Mucosa of rectum (tissue), 2 donors: ENCODE data around the gene DAB2IP.
A peak's percentile ranks its signal among the peaks of the same experiment; 100 is the strongest.

Experiments
- H3K27ac ChIP-seq, 2 donors: one replicate each; pipeline ENCODE4 v1.7.0; 2013; ENCODE audit warnings: inconsistent platforms in 2 of 2, low read depth in 2 of 2, low read length in 2 of 2
- H3K27me3 ChIP-seq, 2 donors: one replicate each; pipeline ENCODE4 v1.7.0; 2013; ENCODE audit warnings: low read length in 2 of 2; ENCODE audit not compliant: control insufficient read depth in 2 of 2, insufficient read depth in 2 of 2
- H3K36me3 ChIP-seq, 2 donors: one replicate each; pipeline ENCODE4 v1.7.0; 2013; ENCODE audit warnings: low read length in 2 of 2; ENCODE audit not compliant: control insufficient read depth in 2 of 2, insufficient read depth in 2 of 2
- H3K4me1 ChIP-seq, 2 donors: one replicate each; pipeline ENCODE4 v1.7.0; 2013; ENCODE audit warnings: low read length in 2 of 2, mild to moderate bottlenecking in 1 of 2; ENCODE audit not compliant: control insufficient read depth in 2 of 2, insufficient read depth in 2 of 2
- H3K4me3 ChIP-seq, 2 donors: one replicate each; pipeline ENCODE4 v1.7.0; 2013; ENCODE audit warnings: low read length in 2 of 2
- H3K9ac ChIP-seq, 2 donors: one replicate each; pipeline ENCODE4 v1.7.0; 2013; ENCODE audit warnings: low read length in 2 of 2, low read depth in 1 of 2, mild to moderate bottlenecking in 1 of 2
- H3K9me3 ChIP-seq, 2 donors: one replicate each; pipeline ENCODE4 v1.7.0; 2013; ENCODE audit warnings: low read length in 2 of 2; ENCODE audit not compliant: control insufficient read depth in 2 of 2
- donor health status: healthy.
- donor health status: Normal muscosa, but diverticular disease.

DAB2IP gene

DNA sequence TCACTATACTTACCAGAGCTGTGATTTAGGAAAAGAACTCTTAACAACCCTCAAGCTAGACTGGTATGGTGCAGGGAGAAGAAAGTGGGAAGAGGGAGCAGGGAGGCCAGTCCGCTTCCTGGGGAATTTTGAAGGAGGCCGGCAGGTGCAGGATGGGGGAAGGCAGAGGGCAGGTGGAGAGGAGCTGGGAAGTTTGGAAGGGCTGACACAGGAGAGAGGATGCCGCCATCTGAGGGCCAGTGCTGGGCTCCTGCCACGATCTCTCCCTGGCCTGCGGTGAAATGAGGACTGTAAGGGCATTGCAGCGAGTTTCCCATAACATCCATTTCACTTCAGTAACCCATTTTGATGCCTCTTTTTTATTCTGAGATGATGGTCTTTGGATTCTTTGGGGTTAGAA is 8.9 kb downstream of the DAB2IP start:
- H3K27ac ChIP-seq, result no peak overlapping the region
- no peaks in the 10 kb centered on the region for H3K9me3 ChIP-seq
- peaks cover 11 to 15% of the 10 kb centered on the region in 2 donors for H3K4me1 ChIP-seq
- peaks cover 1 to 5% of the 10 kb centered on the region in 2 donors for H3K36me3 ChIP-seq
- H3K9ac ChIP-seq, result no peak overlapping the region
- H3K4me3 ChIP-seq, result no peak overlapping the region
- no peaks in the 10 kb centered on the region for H3K27me3 ChIP-seq

DNA sequence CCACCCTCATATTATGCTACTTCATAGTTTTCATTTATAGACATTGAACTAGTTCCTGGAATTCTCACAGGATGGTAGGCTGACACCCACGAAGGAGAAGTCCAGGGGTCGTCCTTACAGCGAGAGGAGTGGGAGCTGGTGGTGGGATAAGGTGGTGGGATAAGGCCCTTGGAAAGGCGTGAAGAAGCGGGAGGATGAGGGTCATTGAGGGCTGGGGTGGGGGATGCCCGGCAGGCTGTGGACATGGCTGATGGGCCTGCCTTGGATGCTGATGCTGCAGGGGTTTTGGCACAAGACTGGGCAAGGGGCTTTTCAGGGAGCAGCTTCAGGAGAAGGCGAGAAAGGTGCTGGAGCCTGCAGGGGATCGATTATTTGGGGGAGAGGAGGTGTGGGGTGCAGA is 9.4 kb downstream of the DAB2IP start:
- Histone ChIP-seq H3K27ac (no peak overlapping the region), H3K9ac (no peak overlapping the region), H3K9me3 (no peaks in the 10 kb centered on the region), H3K36me3 (peaks cover 0 to 5% of the 10 kb centered on the region in 2 donors), H3K4me1 (peaks cover 11 to 15% of the 10 kb centered on the region in 2 donors), H3K27me3 (no peaks in the 10 kb centered on the region), H3K4me3 (no peak overlapping the region)

DNA sequence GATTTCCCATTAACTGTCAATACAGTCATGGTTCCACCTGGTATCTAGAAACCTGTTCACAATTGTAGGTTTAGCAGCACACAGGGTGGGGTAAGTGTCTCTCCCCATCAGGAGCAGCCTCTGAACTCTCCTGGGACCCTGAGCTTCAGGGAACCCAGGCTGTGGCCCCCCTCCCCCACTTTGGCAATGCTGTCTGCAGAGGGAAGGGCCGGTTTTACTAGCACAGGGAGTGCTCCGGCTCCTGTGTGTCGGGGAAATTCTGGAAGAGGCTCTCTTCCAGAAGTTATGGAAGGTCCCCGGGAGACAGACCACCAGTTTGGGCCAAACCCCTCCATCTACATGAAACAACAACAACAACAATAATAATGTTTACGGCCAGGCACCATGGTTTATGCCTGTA is 9.9 kb downstream of the DAB2IP start:
- Histone ChIP-seq H3K4me1 (peaks cover 13 to 19% of the 10 kb centered on the region in 2 donors), H3K9ac (no peak overlapping the region), H3K4me3 (no peak overlapping the region), H3K27me3 (no peaks in the 10 kb centered on the region), H3K36me3 (peaks cover 0 to 3% of the 10 kb centered on the region in 2 donors), H3K27ac (no peak overlapping the region), H3K9me3 (no peaks in the 10 kb centered on the region)

DNA sequence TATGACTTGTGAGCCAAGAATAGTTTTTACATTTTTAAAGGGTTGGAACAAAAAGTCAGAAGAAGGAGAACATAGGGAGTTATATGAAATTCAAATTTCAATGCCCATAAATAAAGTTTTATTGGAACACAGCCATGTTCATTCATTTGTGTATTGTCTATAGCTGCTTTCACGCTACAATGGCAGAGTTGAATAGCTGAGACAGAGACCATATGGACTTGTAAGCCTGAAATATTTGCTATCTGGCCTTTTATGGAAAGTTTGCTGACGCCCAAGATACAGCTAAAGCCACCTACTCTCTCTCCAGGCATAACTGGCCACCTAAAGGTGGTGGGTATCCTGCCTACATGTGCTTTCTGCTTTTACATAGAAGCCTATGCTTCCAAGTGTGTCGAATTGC is 10.9 kb downstream of the DAB2IP start:
- peaks cover 12 to 26% of the 10 kb centered on the region in 2 donors for H3K4me1 ChIP-seq
- no peaks in the 10 kb centered on the region for H3K9me3 ChIP-seq
- H3K27ac ChIP-seq, result no peak overlapping the region
- H3K27me3 ChIP-seq, result no peaks in the 10 kb centered on the region
- no peaks in the 10 kb centered on the region for H3K36me3 ChIP-seq
- H3K9ac ChIP-seq, result no peak overlapping the region
- no peak overlapping the region for H3K4me3 ChIP-seq

DNA sequence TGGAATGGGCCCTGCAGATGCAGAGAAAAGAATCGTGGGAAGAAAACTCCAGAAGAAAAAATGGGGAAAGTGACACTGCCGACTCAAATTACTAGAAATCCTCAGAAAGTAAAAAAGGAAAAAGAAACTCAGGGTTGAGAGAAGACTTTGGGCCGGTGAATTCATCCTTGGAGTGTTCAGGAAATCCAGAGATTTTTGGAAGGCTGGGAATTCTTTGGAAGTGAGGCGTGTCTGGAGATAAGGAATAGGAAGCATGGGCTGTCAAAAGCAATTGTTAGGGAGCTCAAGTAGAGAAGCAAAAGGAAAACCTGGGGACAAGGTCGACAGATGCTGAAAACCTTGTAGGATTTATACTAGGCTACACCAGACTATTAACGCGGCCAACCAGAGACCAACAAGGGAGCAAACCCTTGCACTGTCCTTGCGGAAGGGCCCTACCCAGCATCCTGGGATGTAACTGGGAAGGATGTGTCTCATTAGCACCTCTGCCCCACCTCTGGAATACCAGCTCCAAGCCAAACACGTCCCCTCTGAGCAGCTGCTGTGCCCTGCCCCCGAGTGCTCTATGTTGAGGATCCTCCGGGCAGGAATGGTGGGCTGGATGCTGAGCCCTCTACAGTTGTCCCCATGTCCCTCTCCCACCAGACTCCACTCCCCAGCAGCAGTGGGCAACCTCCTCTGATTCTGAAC is 11.6 kb downstream of the DAB2IP start:
- Histone ChIP-seq H3K4me1 (peaks cover 9 to 26% of the 10 kb centered on the region in 2 donors), H3K27me3 (no peaks in the 10 kb centered on the region), H3K27ac (no peak overlapping the region), H3K4me3 (no peak overlapping the region), H3K36me3 (no peaks in the 10 kb centered on the region), H3K9me3 (no peaks in the 10 kb centered on the region), H3K9ac (no peak overlapping the region)

DNA sequence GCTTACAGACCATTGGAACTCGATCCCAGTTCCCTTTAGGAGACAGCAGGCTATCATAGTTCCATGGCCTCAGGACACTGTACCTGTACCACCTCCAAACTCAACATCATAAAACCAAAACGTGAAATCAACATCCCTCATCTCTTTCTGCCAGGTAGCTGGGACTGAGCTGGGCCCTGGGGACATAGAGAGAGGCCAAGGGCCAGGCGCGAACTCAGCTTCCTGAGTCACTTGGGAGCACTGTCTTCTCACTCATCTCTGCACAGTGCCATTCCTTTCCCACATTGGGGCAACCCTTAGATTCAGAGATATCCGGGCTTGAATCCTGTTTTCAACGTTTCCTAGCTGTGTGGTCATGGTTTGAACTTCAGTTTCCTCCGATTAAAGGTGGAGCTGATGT is 12.2 kb downstream of the DAB2IP start:
- H3K4me3 ChIP-seq, result no peak overlapping the region
- H3K9ac ChIP-seq, result no peak overlapping the region
- H3K9me3 ChIP-seq, result no peaks in the 10 kb centered on the region
- no peaks in the 10 kb centered on the region for H3K36me3 ChIP-seq
- peaks cover 9 to 26% of the 10 kb centered on the region in 2 donors for H3K4me1 ChIP-seq
- no peak overlapping the region for H3K27ac ChIP-seq
- no peaks in the 10 kb centered on the region for H3K27me3 ChIP-seq

DNA sequence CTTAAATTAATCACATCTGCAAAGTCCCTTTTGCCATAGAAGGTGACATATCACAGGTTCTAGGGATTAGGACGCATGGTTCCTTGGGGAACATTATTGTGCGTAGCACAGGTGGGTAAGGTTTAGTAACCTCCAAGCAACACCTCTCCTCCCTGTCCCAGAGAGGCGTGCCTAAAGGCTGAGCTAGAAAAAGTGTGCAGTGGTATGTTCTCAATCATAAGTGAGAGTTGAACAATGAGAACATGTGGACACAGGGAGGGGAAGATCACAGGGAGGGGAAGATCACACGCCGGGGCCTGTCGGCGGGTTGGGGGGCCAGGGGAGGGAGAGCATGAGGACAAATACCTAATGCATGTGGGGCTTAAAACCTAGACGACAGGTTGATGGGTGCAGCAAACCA is 14.9 kb downstream of the DAB2IP start:
- H3K27me3 ChIP-seq, result no peaks in the 10 kb centered on the region
- H3K9me3 ChIP-seq, result no peaks in the 10 kb centered on the region
- H3K27ac ChIP-seq, result peak overlapping the region in 1 of 2 donors; percentile 68
- peaks cover 7 to 21% of the 10 kb centered on the region in 2 donors for H3K4me1 ChIP-seq
- H3K36me3 ChIP-seq, result no peaks in the 10 kb centered on the region
- H3K4me3 ChIP-seq, result no peak overlapping the region
- H3K9ac ChIP-seq, result no peak overlapping the region

DNA sequence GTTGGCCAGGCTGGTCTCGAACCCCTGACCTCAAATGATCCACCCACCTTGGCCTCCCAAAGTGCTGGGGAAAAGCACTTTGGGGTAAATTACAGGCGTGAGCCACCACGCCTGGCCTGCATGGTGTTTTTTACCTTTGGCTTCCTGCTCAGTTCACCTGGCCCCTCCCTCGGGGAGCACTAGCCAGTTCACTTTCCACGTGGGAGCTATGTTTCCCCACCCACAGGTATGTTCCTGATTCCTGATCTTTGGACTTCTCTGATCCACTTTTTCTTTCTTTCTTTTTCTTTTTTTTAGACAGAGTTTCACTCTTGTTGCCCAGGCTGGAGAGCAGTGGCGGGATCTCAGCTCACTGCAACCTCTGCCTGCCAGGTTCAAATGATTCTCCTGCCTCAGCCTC is 15.8 kb downstream of the DAB2IP start:
- Histone ChIP-seq H3K36me3 (no peaks in the 10 kb centered on the region), H3K9me3 (no peaks in the 10 kb centered on the region), H3K4me1 (peaks cover 6 to 18% of the 10 kb centered on the region in 2 donors), H3K4me3 (no peak overlapping the region), H3K27me3 (no peaks in the 10 kb centered on the region), H3K27ac (peak overlapping the region; percentile 68 to 71), H3K9ac (no peak overlapping the region)

DNA sequence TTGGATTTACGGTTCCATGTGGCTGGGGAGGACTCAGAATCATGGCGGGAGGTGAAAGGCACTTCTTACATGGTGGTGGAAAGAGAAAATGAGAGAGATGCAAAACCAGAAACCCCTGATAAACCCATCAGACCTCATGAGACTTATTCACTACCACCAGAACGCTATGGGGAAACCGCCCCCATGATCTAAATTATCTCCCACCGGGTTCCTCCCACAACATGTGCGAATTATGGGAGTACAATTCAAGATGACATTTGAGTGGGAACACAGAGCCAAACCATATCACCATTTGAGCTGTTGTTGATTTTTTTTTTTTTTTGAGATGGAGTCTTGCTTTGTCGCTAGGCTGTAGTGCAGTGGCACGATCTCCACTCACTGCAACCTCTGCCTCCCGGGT is 16.5 kb downstream of the DAB2IP start:
- H3K36me3 ChIP-seq, result no peaks in the 10 kb centered on the region
- H3K4me3 ChIP-seq, result no peak overlapping the region
- no peak overlapping the region for H3K9ac ChIP-seq
- H3K4me1 ChIP-seq, result peaks cover 6 to 18% of the 10 kb centered on the region in 2 donors
- H3K27ac ChIP-seq, result peak overlapping the region; percentile 68 to 71
- H3K27me3 ChIP-seq, result no peaks in the 10 kb centered on the region
- H3K9me3 ChIP-seq, result no peaks in the 10 kb centered on the region

DNA sequence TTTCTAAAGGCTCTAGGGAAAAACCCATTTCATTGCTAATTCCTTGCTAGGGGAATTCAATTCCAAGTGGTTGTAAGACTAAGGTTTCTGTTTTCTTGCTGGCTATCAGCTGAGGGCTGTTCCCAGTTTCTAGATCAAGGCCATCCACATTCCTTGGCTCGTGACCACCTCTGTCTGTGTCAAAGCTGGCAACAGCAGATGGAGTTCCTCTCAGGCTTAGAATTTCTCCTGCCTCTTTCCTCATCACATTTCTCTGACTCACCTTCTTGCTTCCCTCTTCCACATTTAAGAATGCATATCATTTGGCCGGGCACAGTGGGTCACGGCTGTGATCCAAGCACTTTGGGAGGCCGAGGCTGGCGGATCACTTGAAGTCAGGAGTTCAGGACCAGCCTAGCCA is 19.0 kb downstream of the DAB2IP start:
- H3K27me3 ChIP-seq, result no peaks in the 10 kb centered on the region
- H3K9ac ChIP-seq, result no peak overlapping the region
- H3K27ac ChIP-seq, result no peak overlapping the region
- H3K36me3 ChIP-seq, result no peaks in the 10 kb centered on the region
- H3K9me3 ChIP-seq, result no peaks in the 10 kb centered on the region
- H3K4me3 ChIP-seq, result no peak overlapping the region
- peaks cover 6 to 12% of the 10 kb centered on the region in 2 donors for H3K4me1 ChIP-seq
